HAP-1 (cell line): ENCODE data around the gene CHST2.

Source experiments
- DNase-seq, 2 experiments: peaks; one replicate each; pipeline ENCODE4 v3.0.0-alpha.2; 2016 to 2020; ENCODE audit warnings: low spot score in 2 of 2
- H3K27me3 ChIP-seq: fragments of 250-450 bp; sonication (Bioruptor Pico); 2 replicates; pipeline ENCODE4 v1.5.1; 2020; ENCODE audit warnings: low read depth, mild to moderate bottlenecking, moderate library complexity
- H3K36me3 ChIP-seq: fragments of 250-450 bp; sonication (Bioruptor Pico); replicated peaks from 2 replicates; pipeline ENCODE4 v1.5.1; 2020; ENCODE audit warnings: mild to moderate bottlenecking
- H3K4me1 ChIP-seq: fragments of 250-450 bp; sonication (Bioruptor Pico); 2 replicates; pipeline ENCODE4 v1.5.1; 2020; ENCODE audit warnings: mild to moderate bottlenecking
- H3K4me3 ChIP-seq: fragments of 250-450 bp; sonication (Bioruptor Pico); 2 replicates; pipeline ENCODE4 v1.5.1; 2020; ENCODE audit warnings: mild to moderate bottlenecking, moderate library complexity
- H3K9me3 ChIP-seq: fragments of 250-450 bp; sonication (Bioruptor Pico); 2 replicates; pipeline ENCODE4 v1.5.1; 2020; ENCODE audit warnings: mild to moderate bottlenecking, moderate library complexity
- in situ Hi-C: fragments of 300-500 bp; cut with MboI; formaldehyde crosslinking; loops from 3 replicates; pipeline ENCODE4 v1.14.3; 2020; ENCODE audit warnings: low sequenced_read_pairs, inconsistent platforms, mixed read lengths

The CHST2 gene

GRCh38 chr3:143127801-143128200 lies 8.2 kb downstream of the CHST2 start:
- DNase-seq = no peak
- no peak overlapping the region for H3K4me3 ChIP-seq
- H3K9me3 ChIP-seq = no peaks in the 10 kb centered on the region
- peaks cover 12% of the 10 kb centered on the region for H3K27me3 ChIP-seq
- no peaks in the 10 kb centered on the region for H3K4me1 ChIP-seq
- in situ Hi-C loops = no loop called here
- no peaks in the 10 kb centered on the region for H3K36me3 ChIP-seq

- DNase-seq = no peak
- H3K9me3 ChIP-seq = no peaks in the 10 kb centered on the region
- H3K4me1 ChIP-seq = no peaks in the 10 kb centered on the region
- H3K36me3 ChIP-seq = no peaks in the 10 kb centered on the region
- no peak overlapping the region for H3K4me3 ChIP-seq
- in situ Hi-C loops = no loop called here
- H3K27me3 ChIP-seq = peaks cover 12% of the 10 kb centered on the region
Observed at GRCh38 chr3:143128227-143128955, 8.8 kb downstream of the CHST2 start.

- no peak for DNase-seq
- H3K4me1 ChIP-seq = peaks cover 6% of the 10 kb centered on the region; the same call in 1 of the 2 replicates
- peaks cover 11% of the 10 kb centered on the region; the same call in 1 of the 2 replicates for H3K27me3 ChIP-seq
- no peaks in the 10 kb centered on the region for H3K36me3 ChIP-seq
- H3K9me3 ChIP-seq = no peaks in the 10 kb centered on the region
- no peak overlapping the region for H3K4me3 ChIP-seq
- in situ Hi-C loops = no loop called here
Observed at GRCh38 chr3:143132246-143132980, 12.8 kb downstream of the CHST2 start.

- H3K27me3 ChIP-seq = peaks cover 11% of the 10 kb centered on the region; the same call in 1 of the 2 replicates
- peaks cover 6% of the 10 kb centered on the region; the same call in 1 of the 2 replicates for H3K4me1 ChIP-seq
- no peaks in the 10 kb centered on the region for H3K9me3 ChIP-seq
- DNase-seq = peak in 1 of 2 experiments; percentile 48
- in situ Hi-C loops = no loop called here
- no peak overlapping the region for H3K4me3 ChIP-seq
- H3K36me3 ChIP-seq = no peaks in the 10 kb centered on the region
Observed at GRCh38 chr3:143134471-143134870, 14.9 kb downstream of the CHST2 start.

GRCh38 chr3:143135150-143135549 lies 15.6 kb downstream of the CHST2 start:
- DNase-seq = peak; percentile 35 to 37
- peaks cover 6% of the 10 kb centered on the region; the same call in 1 of the 2 replicates for H3K4me1 ChIP-seq
- peaks cover 11% of the 10 kb centered on the region; the same call in 1 of the 2 replicates for H3K27me3 ChIP-seq
- H3K4me3 ChIP-seq = no peak overlapping the region
- in situ Hi-C loops = no loop called here
- no peaks in the 10 kb centered on the region for H3K9me3 ChIP-seq
- H3K36me3 ChIP-seq = no peaks in the 10 kb centered on the region

- DNase-seq = no peak
- Histone ChIP-seq H3K4me3 (no peak overlapping the region), H3K9me3 (no peaks in the 10 kb centered on the region), H3K27me3 (peaks cover 7% of the 10 kb centered on the region; the same call in 1 of the 2 replicates), H3K4me1 (peaks cover 9% of the 10 kb centered on the region; the same call in 1 of the 2 replicates), H3K36me3 (no peaks in the 10 kb centered on the region)
- in situ Hi-C loops = no loop called here
Observed at GRCh38 chr3:143137435-143138036, 18.0 kb downstream of the CHST2 start.

- Histone ChIP-seq H3K4me3 (no peak overlapping the region), H3K4me1 (peaks cover 20% of the 10 kb centered on the region), H3K27me3 (peaks cover 1% of the 10 kb centered on the region; the same call in 1 of the 2 replicates), H3K36me3 (no peaks in the 10 kb centered on the region), H3K9me3 (no peaks in the 10 kb centered on the region)
- no peak for DNase-seq
- in situ Hi-C loops = no loop called here
Observed at GRCh38 chr3:143138953-143139352, 19.4 kb downstream of the CHST2 start.

- in situ Hi-C loops = no loop called here
- DNase-seq = no peak
- H3K27me3 ChIP-seq = no peaks in the 10 kb centered on the region
- no peaks in the 10 kb centered on the region for H3K9me3 ChIP-seq
- H3K4me1 ChIP-seq = peaks cover 18% of the 10 kb centered on the region
- H3K4me3 ChIP-seq = no peak overlapping the region
- no peaks in the 10 kb centered on the region for H3K36me3 ChIP-seq
Observed at GRCh38 chr3:143139762-143140161, 20.2 kb downstream of the CHST2 start.

GRCh38 chr3:143140550-143140949 lies 21.0 kb downstream of the CHST2 start:
- H3K4me1 ChIP-seq = peaks cover 14% of the 10 kb centered on the region

GRCh38 chr3:143142354-143142753 lies 22.8 kb downstream of the CHST2 start:
- in situ Hi-C loops = no loop called here
- H3K36me3 ChIP-seq = no peaks in the 10 kb centered on the region
- H3K27me3 ChIP-seq = no peaks in the 10 kb centered on the region
- no peaks in the 10 kb centered on the region for H3K9me3 ChIP-seq
- H3K4me1 ChIP-seq = peaks cover 14% of the 10 kb centered on the region
- H3K4me3 ChIP-seq = no peak overlapping the region
- no peak for DNase-seq

More at GRCh38 chr3:143140550-143140949, 21.0 kb downstream of the CHST2 start:
- Histone ChIP-seq H3K4me3 (no peak overlapping the region), H3K9me3 (no peaks in the 10 kb centered on the region), H3K27me3 (no peaks in the 10 kb centered on the region), H3K36me3 (no peaks in the 10 kb centered on the region)
- in situ Hi-C loops = no loop called here
- DNase-seq = no peak

- peaks cover 14% of the 10 kb centered on the region for H3K4me1 ChIP-seq
- no peaks in the 10 kb centered on the region for H3K36me3 ChIP-seq
- no peak for DNase-seq
- no peaks in the 10 kb centered on the region for H3K27me3 ChIP-seq
- in situ Hi-C loops = no loop called here
- H3K4me3 ChIP-seq = no peak overlapping the region
- no peaks in the 10 kb centered on the region for H3K9me3 ChIP-seq
Observed at GRCh38 chr3:143145906-143146305, 26.3 kb downstream of the CHST2 start.

- no peak overlapping the region for H3K4me3 ChIP-seq
- peaks cover 14% of the 10 kb centered on the region for H3K4me1 ChIP-seq
- H3K36me3 ChIP-seq = no peaks in the 10 kb centered on the region
- in situ Hi-C loops = no loop called here
- no peak for DNase-seq
- no peaks in the 10 kb centered on the region for H3K27me3 ChIP-seq
- no peaks in the 10 kb centered on the region for H3K9me3 ChIP-seq
Observed at GRCh38 chr3:143146486-143147274, 27.1 kb downstream of the CHST2 start.

- no peaks in the 10 kb centered on the region for H3K9me3 ChIP-seq
- H3K36me3 ChIP-seq = no peaks in the 10 kb centered on the region
- DNase-seq = no peak
- no peaks in the 10 kb centered on the region for H3K27me3 ChIP-seq
- in situ Hi-C loops = no loop called here
- peaks cover 10% of the 10 kb centered on the region for H3K4me1 ChIP-seq
- no peak overlapping the region for H3K4me3 ChIP-seq
Observed at GRCh38 chr3:143147707-143148106, 28.1 kb downstream of the CHST2 start.
